ENCODE results near the gene H3-3A.

Gene H3-3A

DNA sequence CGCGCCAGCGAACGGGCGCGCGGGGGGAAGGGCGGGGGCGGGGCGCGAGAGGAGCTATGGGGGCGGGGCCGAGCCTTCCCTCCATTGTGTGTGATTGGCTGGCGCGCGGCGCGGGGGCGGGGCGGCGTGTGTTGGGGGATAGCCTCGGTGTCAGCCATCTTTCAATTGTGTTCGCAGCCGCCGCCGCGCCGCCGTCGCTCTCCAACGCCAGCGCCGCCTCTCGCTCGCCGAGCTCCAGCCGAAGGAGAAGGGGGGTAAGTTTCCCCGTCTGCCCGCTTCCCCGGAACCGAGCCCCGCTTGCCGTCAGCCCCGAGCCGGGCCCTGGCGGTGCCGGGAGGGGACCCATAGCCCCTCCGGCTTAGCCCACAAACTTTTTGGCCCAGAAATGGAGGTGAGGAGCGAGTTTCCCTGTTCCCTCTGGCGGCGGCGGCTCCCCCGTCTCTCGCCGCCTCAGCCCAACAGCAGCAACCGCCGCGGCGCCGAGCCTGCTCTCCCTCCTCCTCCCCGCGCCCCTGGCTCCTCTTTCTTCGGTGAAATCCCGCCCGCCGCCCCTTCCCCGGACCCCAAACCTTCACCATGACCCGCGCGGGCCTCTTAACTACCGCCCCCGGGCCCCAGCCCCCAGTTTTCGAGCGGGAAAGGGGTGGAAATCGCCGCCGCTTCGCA lies at the start of gene H3-3A:
Gene H3-3A, plus strand, starts transcription at position 159 of the 666 bp plus-strand sequence. CDS start 1,636 bp downstream, outside the sequence.
- peak; percentile 87 for DNase-seq

- DNase-seq, result no peak
These were observed 45.4 kb upstream of the H3-3A start for GRCh38 chr1:226017070-226017469.

DNA sequence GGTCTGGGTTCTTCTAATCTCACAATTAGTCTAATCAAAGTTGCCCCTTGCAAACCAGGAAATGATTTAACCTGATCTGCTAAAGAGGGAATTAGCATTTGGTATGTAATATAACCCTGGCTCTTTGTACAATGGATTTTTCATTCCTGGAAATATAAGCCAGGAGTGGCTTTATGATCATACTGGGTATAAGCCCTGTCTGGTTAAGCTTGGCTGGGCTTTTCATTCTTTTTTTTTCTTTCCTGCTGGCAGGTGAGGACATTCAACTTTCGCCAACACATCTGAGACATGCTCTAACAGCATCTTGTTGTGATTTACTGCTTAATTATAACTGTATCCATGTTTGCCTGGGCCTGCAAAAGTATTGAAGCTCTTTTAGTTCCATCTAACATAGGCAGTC lies 42.9 kb upstream of the H3-3A start:
- DNase-seq, result no peak

DNA sequence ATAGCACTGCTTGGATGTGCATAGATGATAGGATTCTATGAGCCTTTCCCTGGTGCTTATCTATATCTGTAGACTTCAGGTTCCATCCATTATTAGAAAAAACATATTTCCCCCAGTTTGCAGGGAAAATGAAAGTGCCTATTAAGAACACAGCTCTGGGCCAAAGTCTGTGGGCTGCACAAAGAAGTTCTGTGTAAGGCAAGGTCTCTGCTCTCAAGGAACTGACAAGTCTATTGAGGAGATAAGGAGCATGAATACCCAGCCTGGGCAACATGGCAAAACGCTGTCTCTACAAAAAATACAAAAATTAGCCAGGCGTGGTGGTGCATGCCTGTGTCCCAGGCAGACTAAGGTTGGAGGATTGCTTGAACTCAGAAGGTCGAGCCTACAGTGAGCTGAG lies 41.1 kb upstream of the H3-3A start:
- DNase-seq, result no peak

DNA sequence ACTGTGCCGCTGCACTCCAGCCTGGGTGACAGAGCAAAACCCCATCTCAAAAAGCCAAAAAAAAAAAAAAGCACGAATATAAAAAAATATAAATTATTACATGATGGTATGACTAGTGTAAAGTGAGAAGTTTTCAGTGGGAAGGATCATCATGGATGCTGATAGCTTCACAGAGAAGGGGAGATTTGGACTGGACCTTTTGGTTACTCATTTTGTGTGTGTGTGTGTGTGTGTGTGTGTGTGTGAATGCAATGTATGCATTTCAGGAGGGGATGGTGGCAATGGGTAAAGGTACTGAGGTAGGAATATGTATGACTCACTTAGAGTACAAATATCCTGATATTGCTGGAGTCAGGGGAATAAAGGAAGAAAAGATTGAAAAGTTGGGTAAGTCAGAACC lies 40.7 kb upstream of the H3-3A start:
- no peak for DNase-seq

DNA sequence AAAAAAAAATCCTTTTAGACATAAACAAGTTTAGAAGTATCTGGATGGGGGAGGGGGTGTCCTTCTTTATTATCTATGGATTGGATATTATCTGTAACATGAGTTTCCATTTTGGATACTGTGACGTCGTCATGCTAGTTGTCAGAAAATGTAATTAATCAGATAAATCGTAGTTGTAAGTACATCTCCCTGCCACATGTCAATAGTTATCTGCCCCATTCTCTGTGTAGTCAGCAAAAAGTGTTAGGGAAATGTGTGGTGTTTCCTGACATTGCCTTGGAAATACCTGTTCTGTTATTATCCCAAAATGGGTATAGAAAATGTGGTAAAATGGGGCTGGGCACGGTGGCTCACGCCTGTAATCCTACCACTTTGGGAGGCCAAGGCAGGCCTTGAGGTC lies 38.8 kb upstream of the H3-3A start:
- DNase-seq, result no peak

DNA sequence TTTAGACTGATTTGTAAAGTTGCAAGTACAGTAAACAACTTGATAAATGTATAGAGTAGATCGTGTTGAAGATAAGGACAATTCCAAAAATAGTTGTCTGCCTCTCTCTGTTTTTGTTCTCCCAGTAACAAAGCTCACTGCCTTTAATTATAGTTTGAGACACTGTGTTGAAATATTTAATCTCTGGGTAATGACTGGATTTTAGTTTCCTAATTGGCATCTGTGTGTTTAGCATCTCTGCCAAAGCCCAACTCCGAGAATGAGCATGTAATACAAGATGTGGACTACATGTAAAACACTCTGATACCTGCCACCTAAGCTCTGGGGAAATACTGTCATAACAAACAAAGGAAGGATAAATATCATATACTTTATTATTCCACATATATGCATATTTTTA lies 35.7 kb upstream of the H3-3A start:
- no peak for DNase-seq

- no peak for DNase-seq
These were observed 34.8 kb upstream of the H3-3A start for GRCh38 chr1:226027538-226028217.

DNA sequence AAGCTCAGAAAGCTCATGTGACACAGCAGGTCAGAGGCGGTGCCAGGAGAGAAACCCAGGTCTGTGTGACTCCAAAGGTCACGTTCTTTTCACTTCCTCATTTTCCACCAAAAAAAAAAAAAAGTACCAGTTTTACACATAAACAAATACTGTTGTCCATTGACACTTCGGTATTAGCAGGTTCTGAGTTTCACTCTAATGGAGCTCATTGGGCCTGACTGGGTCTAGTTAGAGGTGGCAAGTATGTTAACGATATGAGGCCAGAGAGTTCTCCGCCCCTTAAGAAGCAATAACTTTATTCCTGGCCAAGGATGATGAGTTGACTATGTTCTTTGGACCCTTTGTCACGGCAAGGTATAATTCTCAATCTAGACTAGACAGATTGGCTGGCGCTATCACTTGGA lies 33.4 kb upstream of the H3-3A start:
- DNase-seq, result peak; percentile 79

- no peak for DNase-seq
These were observed 32.8 kb upstream of the H3-3A start for GRCh38 chr1:226029568-226030225.

DNA sequence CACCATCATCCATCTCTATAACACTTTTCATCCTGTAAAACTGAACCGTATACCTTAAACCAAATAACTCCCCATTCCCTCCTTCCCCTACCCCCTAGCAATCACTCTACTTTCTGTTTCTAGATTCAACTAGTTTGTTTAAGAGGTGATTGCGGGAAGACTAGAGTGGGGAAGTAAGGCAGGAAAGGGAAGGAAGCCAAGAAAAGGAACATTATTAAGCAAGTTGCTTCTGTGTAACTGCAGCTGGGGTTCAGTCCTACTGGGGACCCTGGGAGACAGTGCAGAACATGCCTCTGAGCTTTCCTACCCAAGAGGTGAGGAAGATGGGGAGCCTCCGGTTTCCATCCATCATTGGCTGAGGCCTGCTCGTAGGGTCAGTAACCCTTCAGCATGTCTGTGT lies 28.9 kb upstream of the H3-3A start:
- DNase-seq, result peak; percentile 52

GRCh38 chr1:226033991-226034390 lies 28.5 kb upstream of the H3-3A start:
- DNase-seq, result no peak

DNA sequence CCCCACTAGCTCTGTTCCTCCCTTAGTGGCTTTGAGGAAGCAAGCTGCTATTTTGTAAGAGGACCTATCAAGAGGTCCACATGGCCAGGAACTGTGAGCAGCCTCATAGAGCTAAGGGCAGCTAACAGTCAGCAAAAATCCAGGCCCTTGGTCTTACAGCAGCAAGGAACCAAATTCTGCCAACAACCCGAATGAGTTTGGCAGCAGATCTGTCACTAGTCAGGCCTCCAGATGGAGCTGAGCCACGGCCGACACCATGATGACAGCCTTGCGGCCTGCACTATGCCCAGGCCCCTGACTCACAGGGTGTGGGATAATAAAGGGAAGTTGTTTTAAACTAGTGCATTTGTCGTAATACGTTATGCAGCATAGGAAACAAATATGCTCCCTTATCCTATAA lies 28.0 kb upstream of the H3-3A start:
- peak; percentile 98 for DNase-seq

- no peak for DNase-seq
These were observed 26.6 kb upstream of the H3-3A start for GRCh38 chr1:226035915-226036314.

GRCh38 chr1:226038661-226039060 lies 23.9 kb upstream of the H3-3A start:
- no peak for DNase-seq

DNA sequence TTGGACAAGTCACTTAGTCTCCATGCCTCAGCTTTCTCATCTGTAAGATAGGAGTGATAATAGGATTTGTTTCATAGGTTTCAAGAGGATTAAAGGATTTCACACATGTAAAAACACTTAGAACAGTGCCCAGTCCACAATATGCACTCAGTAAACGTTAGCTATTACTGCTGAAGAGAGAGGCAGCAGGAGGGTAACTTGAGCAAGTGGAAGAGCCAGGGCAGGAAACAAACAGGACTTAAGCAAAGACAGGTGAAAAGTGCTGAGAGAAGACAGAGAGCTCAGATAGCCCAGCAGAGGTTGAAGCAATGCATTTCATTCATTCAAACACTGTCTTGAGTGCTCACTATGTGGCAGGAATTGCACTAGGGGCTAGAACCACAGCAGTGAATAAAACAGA lies 21.1 kb upstream of the H3-3A start:
- no peak for DNase-seq

- DNase-seq, result no peak
These were observed 17.9 kb upstream of the H3-3A start for GRCh38 chr1:226044514-226045101.

GRCh38 chr1:226046240-226046639 lies 16.3 kb upstream of the H3-3A start:
- peak; percentile 28 for DNase-seq

DNA sequence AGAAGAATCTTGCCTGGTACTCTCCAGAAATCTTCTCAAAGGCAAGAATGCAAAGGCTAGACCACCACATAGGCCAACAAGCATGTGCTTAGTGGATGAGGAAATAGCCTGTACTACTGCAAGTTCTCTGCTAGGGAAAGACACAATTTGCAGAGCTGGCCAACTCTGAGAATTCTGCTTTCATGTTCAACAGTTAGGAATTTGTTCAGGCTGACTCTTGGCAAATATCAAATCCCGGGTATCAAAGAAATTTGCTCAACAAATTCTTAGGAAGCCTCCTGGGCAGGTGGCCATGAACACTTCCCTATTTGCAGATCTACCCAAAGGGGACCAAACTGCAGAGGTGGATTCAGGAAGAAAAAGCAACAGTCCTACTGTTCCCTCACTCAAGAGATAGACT lies 15.0 kb upstream of the H3-3A start:
- no peak for DNase-seq

- DNase-seq, result no peak
These were observed 13.6 kb upstream of the H3-3A start for GRCh38 chr1:226048886-226049285.

DNA sequence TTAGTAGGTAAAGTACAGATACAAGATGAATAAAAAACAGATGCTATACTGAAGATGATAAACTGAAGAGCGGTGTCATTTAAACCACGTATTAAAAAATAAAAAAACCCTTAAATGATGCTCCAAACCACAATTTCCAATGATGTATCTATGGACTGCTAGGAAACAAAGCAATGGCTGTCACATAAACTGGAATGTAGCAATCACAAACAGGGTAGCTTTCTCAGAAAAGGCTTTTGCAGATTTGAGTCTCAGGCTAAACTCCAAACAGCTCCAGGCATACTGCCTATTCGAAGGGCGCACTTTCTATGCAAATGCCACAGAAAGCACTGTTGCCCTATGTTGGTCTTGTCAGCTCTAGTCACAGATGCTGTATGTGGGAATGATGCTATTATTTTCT lies 12.4 kb upstream of the H3-3A start:
- no peak for DNase-seq

GRCh38 chr1:226051365-226051764 lies 11.2 kb upstream of the H3-3A start:
- DNase-seq, result peak; percentile 43

GRCh38 chr1:226052061-226052460 lies 10.5 kb upstream of the H3-3A start:
- no peak for DNase-seq
